A549 (cell line): ENCODE data around the gene BID. TPM values are rescaled to one million over a fixed set of nuclear protein-coding genes. Genes with fewer than 3 reads are reported as not detected.

Source experiments
- ATAC-seq, 2 experiments: fragments of 200-7000 bp in 1 of 2; fragments of >200 bp in 1 of 2; cut with Nextera tagmentation in 1 of 2; cut with Tn5 transposase in 1 of 2; 3 replicates each; pipeline versions ENCODE4 v1.8.0 to v1.9.1; 2018 to 2020; ENCODE audit warnings: mild to moderate bottlenecking in 1 of 2, moderate library complexity in 1 of 2
- CTCF ChIA-PET: fragments of 300-600 bp; sonication (Branson Sonifier 250); formaldehyde crosslinking; extraction: SDS; loops from one replicate; lab custom pipeline; 2021; ENCODE audit warnings: antibody characterized with exemption, inconsistent platforms; lab: Yijun Ruan, JAX
- POLR2A ChIA-PET: fragments of 350-600 bp; formaldehyde crosslinking; extraction: SDS; loops from one replicate; lab custom pipeline; 2021; ENCODE audit warnings: antibody characterized with exemption, inconsistent platforms; lab: Yijun Ruan, JAX
- DNase-seq, 2 experiments: peaks; one replicate each; pipeline versions ENCODE4 v3.0.0 to v3.0.0-alpha.2; 2011 to 2016; ENCODE audit warnings: low read depth in 1 of 2, low spot score in 1 of 2
- FAIRE-seq: peaks from 2 replicates; lab custom pipeline; 2011; peaks lifted over from hg19 to GRCh38; lab: Jason Lieb, UNC
- H3K27ac ChIP-seq, 2 experiments: fragments of >200 bp; sonication (Bioruptor Twin); formaldehyde crosslinking; 3 replicates each; pipeline ENCODE4 v1.5.1; 2016 to 2017
- H3K4me1 ChIP-seq: fragments of >200 bp; sonication (Bioruptor Twin); formaldehyde crosslinking; 3 replicates; pipeline ENCODE4 v1.6.1; 2016
- H3K4me2 ChIP-seq: fragments of >200 bp; sonication (Bioruptor Twin); formaldehyde crosslinking; 3 replicates; pipeline ENCODE4 v1.6.1; 2016
- H3K4me3 ChIP-seq: fragments of >200 bp; sonication (Bioruptor Twin); formaldehyde crosslinking; 3 replicates; pipeline ENCODE4 v1.5.1; 2016
- H3K9me3 ChIP-seq: fragments of >200 bp; sonication (Bioruptor Twin); formaldehyde crosslinking; 3 replicates; pipeline ENCODE4 v1.6.1; 2016
- CHD2 ChIP-seq: fragments of 150-350 bp; IDR thresholded peaks from 2 replicates; pipeline ENCODE4 v1.6.1; 2014; ENCODE audit warnings: low read length; ENCODE audit not compliant: partially characterized antibody
- E2F6 ChIP-seq: IDR thresholded peaks from 2 replicates; pipeline ENCODE4 v1.6.1; 2012; ENCODE audit warnings: low read depth, borderline replicate concordance
- EHMT2 ChIP-seq: fragments of 200-600 bp; sonication (generic); IDR thresholded peaks from 2 replicates; pipeline ENCODE4 v1.6.1; 2016; ENCODE audit warnings: antibody characterized with exemption, low read depth, mild to moderate bottlenecking, moderate library complexity
- ESRRA ChIP-seq: fragments of 150-350 bp; IDR thresholded peaks from 2 replicates; pipeline ENCODE4 v1.6.1; 2014; ENCODE audit warnings: mild to moderate bottlenecking, low read length, borderline replicate concordance
- FOSL2 ChIP-seq, 2 experiments: fragments of 450-650 bp in 1 of 2; fragments of >200 bp in 1 of 2; sonication (Bioruptor Twin) in 1 of 2; formaldehyde crosslinking; IDR thresholded peaks; 2 replicates each; pipeline versions ENCODE4 v1.5.0 to v1.6.1; 2016 to 2020; ENCODE audit warnings: mild to moderate bottlenecking in 1 of 2, moderate library complexity in 1 of 2
- GATA3 ChIP-seq: IDR thresholded peaks from 2 replicates; pipeline ENCODE4 v1.6.1; 2012; ENCODE audit warnings: borderline replicate concordance
- KDM1A ChIP-seq: fragments of 200-600 bp; sonication (generic); IDR thresholded peaks from 2 replicates; pipeline ENCODE4 v1.6.1; 2016; ENCODE audit warnings: low read depth, mild to moderate bottlenecking
- MAFK ChIP-seq: fragments of 450-650 bp; IDR thresholded peaks from 2 replicates; pipeline ENCODE4 v1.6.1; 2014; ENCODE audit not compliant: partially characterized antibody
- MAX ChIP-seq: IDR thresholded peaks from 2 replicates; pipeline ENCODE4 v1.6.1; 2012
- MYC ChIP-seq: IDR thresholded peaks from 2 replicates; pipeline ENCODE4 v1.6.1; 2012; ENCODE audit warnings: mild to moderate bottlenecking, inconsistent platforms, low read length, improper control_type of control experiment, borderline replicate concordance
- NFE2L2 ChIP-seq: fragments of 150-350 bp; conservative IDR thresholded peaks from 2 replicates; pipeline ENCODE4 v1.6.1; 2014; ENCODE audit warnings: low read length
- PHF8 ChIP-seq: fragments of 200-600 bp; sonication (generic); IDR thresholded peaks from 2 replicates; pipeline ENCODE4 v1.6.1; 2016; ENCODE audit warnings: low read depth, mild to moderate bottlenecking, antibody characterized with exemption, moderate library complexity, borderline replicate concordance
- POLR2A ChIP-seq: IDR thresholded peaks from 2 replicates; pipeline ENCODE4 v1.6.1; 2012; ENCODE audit warnings: mild to moderate bottlenecking, low read length
- RNF2 ChIP-seq: fragments of 200-600 bp; sonication (generic); IDR thresholded peaks from 2 replicates; pipeline ENCODE4 v1.6.1; 2016; ENCODE audit warnings: low read depth, mild to moderate bottlenecking, antibody characterized with exemption, moderate library complexity, borderline replicate concordance
- SREBF2 ChIP-seq: fragments of 450-650 bp; IDR thresholded peaks from 2 replicates; pipeline ENCODE4 v1.6.1; 2014; ENCODE audit warnings: mild to moderate bottlenecking, moderate library complexity
- TP53 ChIP-seq: fragments of 250-450 bp; sonication (Bioruptor Pico); IDR thresholded peaks from 2 replicates; pipeline ENCODE4 v1.5.0; 2021; ENCODE audit warnings: mild to moderate bottlenecking, moderate library complexity
- ZC3H11A ChIP-seq: fragments of 450-650 bp; IDR thresholded peaks from 2 replicates; pipeline ENCODE4 v1.6.1; 2014; ENCODE audit warnings: antibody characterized with exemption, mild to moderate bottlenecking
- WGBS: methylation state at CpG from one replicate; pipeline ENCODE4 v1.1.6; 2017; ENCODE audit errors: missing lambda C conversion rate; 5-methylcytosine and 5-hydroxymethylcytosine counted together
- polyA plus RNA-seq, 4 experiments: library from polyadenylated mRNA; depleted of rRNA in 3 of 4; stranded (reverse); fragments of >200 nt; fragmentation: RNase III in 1 of 4; extraction: RNeasy Plus Mini Kit Qiagen cat#74134 plus additional on column Dnase treatment in 1 of 4; gene quantifications; 2 replicates in 3 of 4; 3 replicates in 1 of 4; pipeline ENCODE4 v1.2.3, GENCODE V29; 2011 to 2017

The BID gene
- polyA plus RNA-seq, 2 of the 4 experiments (the other 2 are of a cell fraction): 50.8 to 56.6 TPM

- no peak for TF ChIP-seq ZC3H11A
- TF ChIP-seq FOSL2 (IDR thresholded peaks at IDR 0.05): no peak
- no peak for TF ChIP-seq FOSL2 (CRISPR knock-in tag; IDR thresholded peaks at IDR 0.05)
- TF ChIP-seq GATA3: no peak
- TF ChIP-seq KDM1A: no peak
- no peak for TF ChIP-seq EHMT2
- no peak for TF ChIP-seq MAFK
- no peak for TF ChIP-seq E2F6
- TF ChIP-seq ESRRA: no peak
- no peak for TF ChIP-seq POLR2A
- TF ChIP-seq RNF2: no peak
- no peak for TF ChIP-seq TP53
- TF ChIP-seq MAX: no peak
- TF ChIP-seq MYC: no peak
- Histone ChIP-seq H3K4me1 (peaks cover 41% of the 10 kb centered on the region), H3K4me2 (peak overlapping the region; percentile 89), H3K27ac (peak overlapping the region; percentile 83 to 87), H3K9me3 (no peaks in the 10 kb centered on the region), H3K4me3 (peak overlapping the region; percentile 49)
- FAIRE-seq: no peak
- ChIA-PET CTCF (interaction anchor here (1.5 kb wide), 1 partner anchor 78 kb away, joined by 4 read pairs; no protein-coding TSS in a partner anchor), POLR2A (interaction anchor here (1.2 kb wide), 1 partner anchor 68 kb away, joined by 5 read pairs; the partner anchor contains the start of gene BCL2L13)
- DNase-seq: no peak
- no peak for ATAC-seq
- WGBS: 11% methylated on average over 3 of the region's 3 CpGs
These were observed 66.7 kb downstream of the BID start for GRCh38 chr22:17707526-17707925.

- peak; percentile 26 to 61; a peak in 3 of 6 replicates for ATAC-seq
- peak overlapping the region; percentile 49 for H3K4me3 ChIP-seq
- WGBS: 7% methylated on average over 1 of the region's 1 CpG
- no peaks in the 10 kb centered on the region for H3K9me3 ChIP-seq
- DNase-seq: no peak
- H3K27ac ChIP-seq: peak overlapping the region; percentile 83 to 87
- no peak for FAIRE-seq
- peak overlapping the region; percentile 89 for H3K4me2 ChIP-seq
- ChIA-PET CTCF (interaction anchor here (0.8 to 1.5 kb wide), 4 partner anchors 10 to 649 kb away, joined by 3 to 4 read pairs (median 3); no protein-coding TSS in a partner anchor), POLR2A (interaction anchor here (1.2 kb wide), 1 partner anchor 68 kb away, joined by 5 read pairs; the partner anchor contains the start of gene BCL2L13)
- peaks cover 35% of the 10 kb centered on the region for H3K4me1 ChIP-seq
- TF ChIP-seq PHF8 (peak; percentile 22; the same call in 1 of the 2 replicates), CHD2 (no peak)
These were observed 67.3 kb downstream of the BID start for GRCh38 chr22:17706947-17707346.

- FAIRE-seq (peak; percentile 36), DNase-seq (peak; percentile 75 to 91), ATAC-seq (peak; percentile 100)
- POLR2A ChIA-PET: interaction anchor here (0.7 kb wide), 1 partner anchor 64 kb away, joined by 7 read pairs; no protein-coding TSS in a partner anchor
- CTCF ChIA-PET: interaction anchor here (0.8 to 1.5 kb wide), 6 partner anchors 9 to 648 kb away, joined by 3 to 7 read pairs (median 3); no protein-coding TSS in a partner anchor
- Histone ChIP-seq H3K4me3 (peak overlapping the region; percentile 49), H3K4me2 (peak overlapping the region; percentile 89), H3K4me1 (peaks cover 28% of the 10 kb centered on the region), H3K27ac (peak overlapping the region; percentile 83 to 87), H3K9me3 (no peaks in the 10 kb centered on the region)
- WGBS: 23% methylated on average over 9 of the region's 9 CpGs
- TF ChIP-seq GATA3 (peak; percentile 23; the same call in 1 of the 2 replicates), SREBF2 (no peak), MAFK (peak; percentile 79), MAX (peak; percentile 69), NFE2L2 (peak; percentile 47; the same call in 1 of the 2 replicates), FOSL2 (IDR thresholded peaks at IDR 0.05) (no peak; the same call in 1 of the 2 replicates), FOSL2 (CRISPR knock-in tag; IDR thresholded peaks at IDR 0.05) (peak; percentile 66)
- TF ChIP-seq, all 56 proteins: peak for 5
These were observed 68.0 kb downstream of the BID start for GRCh38 chr22:17705951-17706900.
